Right atrium auricular region (tissue), 2 donors: ENCODE data around the gene MCEMP1. TPM values are rescaled to one million over a fixed set of nuclear protein-coding genes. Genes with fewer than 3 reads are reported as not detected.
A peak's percentile ranks its signal among the peaks of the same experiment; 100 is the strongest.

ENCODE experiments used
- DNase-seq: peaks from one replicate; pipeline ENCODE4 v3.0.0-alpha.2; 2019; ENCODE audit warnings: low spot score
- H3K27ac ChIP-seq, 2 donors: fragments of 200-600 bp; sonication (generic); 1 replicate in 1 of 2; 2 replicates in 1 of 2; pipeline ENCODE4 v1.5.1; 2016 to 2019
- H3K27me3 ChIP-seq, 2 donors: fragments of 200-600 bp; sonication (generic); one replicate each; pipeline versions ENCODE4 v1.5.1 to v1.6.0; 2017 to 2019
- H3K36me3 ChIP-seq: fragments of 200-600 bp; sonication (generic); one replicate; pipeline ENCODE4 v1.5.1; 2016
- H3K4me1 ChIP-seq, 2 donors: fragments of 200-600 bp; sonication (generic); one replicate each; pipeline versions ENCODE4 v1.5.1 to v1.6.0; 2017 to 2019
- H3K4me3 ChIP-seq, 2 donors: fragments of 200-600 bp; sonication (generic); 1 replicate in 1 of 2; 2 replicates in 1 of 2; pipeline ENCODE4 v1.5.1; 2017 to 2019; ENCODE audit warnings: mild to moderate bottlenecking in 1 of 2, moderate library complexity in 1 of 2
- H3K9me3 ChIP-seq, 2 donors: fragments of 200-600 bp; sonication (generic); one replicate each; pipeline ENCODE4 v1.5.1; 2019
- CTCF ChIP-seq, 2 donors: fragments of 200-600 bp; sonication (generic); IDR thresholded peaks; one replicate each; pipeline ENCODE4 v1.5.1; 2019; ENCODE audit warnings: antibody characterized with exemption in 2 of 2
- total RNA-seq, 2 donors: library from RNA; depleted of rRNA; stranded (reverse); fragments of >200 nt; gene quantifications; one replicate each; pipeline ENCODE4 v1.1.0, GENCODE V29; 2016

The MCEMP1 gene
- total RNA-seq, 2 donors from 2014 or later: 0.70 to 1.5 TPM

GRCh38 chr19:7646426-7646700, 30.5 kb upstream of the MCEMP1 start:
- H3K4me1 ChIP-seq: no peaks in the 10 kb centered on the region
- no peak overlapping the region for H3K4me3 ChIP-seq
- no peaks in the 10 kb centered on the region for H3K9me3 ChIP-seq
- no peaks in the 10 kb centered on the region for H3K27me3 ChIP-seq
- no peak for DNase-seq
- no peak overlapping the region for H3K27ac ChIP-seq
- no peak for TF ChIP-seq CTCF (IDR thresholded peaks at IDR 0.05)
- H3K36me3 ChIP-seq: no peaks in the 10 kb centered on the region

GRCh38 chr19:7647156-7647555, 29.7 kb upstream of the MCEMP1 start:
- Histone ChIP-seq H3K36me3 (no peaks in the 10 kb centered on the region), H3K27ac (no peak overlapping the region), H3K9me3 (no peaks in the 10 kb centered on the region), H3K27me3 (no peaks in the 10 kb centered on the region), H3K4me3 (no peak overlapping the region), H3K4me1 (peaks cover 0 to 4% of the 10 kb centered on the region in 2 donors)
- no peak for DNase-seq
- TF ChIP-seq CTCF (IDR thresholded peaks at IDR 0.05): no peak

- DNase-seq: no peak
- no peak for TF ChIP-seq CTCF (IDR thresholded peaks at IDR 0.05)
- H3K27me3 ChIP-seq: no peaks in the 10 kb centered on the region
Measured at GRCh38 chr19:7648265-7649014, 28.4 kb upstream of the MCEMP1 start.

GRCh38 chr19:7650148-7650547, 26.7 kb upstream of the MCEMP1 start:
- no peak for DNase-seq
- Histone ChIP-seq H3K27me3 (no peaks in the 10 kb centered on the region), H3K4me1 (peaks cover 0 to 8% of the 10 kb centered on the region in 2 donors), H3K36me3 (no peaks in the 10 kb centered on the region), H3K9me3 (no peaks in the 10 kb centered on the region), H3K27ac (no peak overlapping the region), H3K4me3 (no peak overlapping the region)
- TF ChIP-seq CTCF (IDR thresholded peaks at IDR 0.05): no peak

More at GRCh38 chr19:7648265-7649014, 28.4 kb upstream of the MCEMP1 start:
- H3K27ac ChIP-seq: no peak overlapping the region
- no peak overlapping the region for H3K4me3 ChIP-seq
- no peaks in the 10 kb centered on the region for H3K36me3 ChIP-seq
- no peaks in the 10 kb centered on the region for H3K9me3 ChIP-seq
- H3K4me1 ChIP-seq: peaks cover 0 to 8% of the 10 kb centered on the region in 2 donors

- Histone ChIP-seq H3K9me3 (no peaks in the 10 kb centered on the region), H3K4me1 (peaks cover 0 to 8% of the 10 kb centered on the region in 2 donors), H3K27me3 (no peaks in the 10 kb centered on the region), H3K4me3 (peak overlapping the region in 1 of 2 donors; percentile 35), H3K27ac (no peak overlapping the region), H3K36me3 (no peaks in the 10 kb centered on the region)
- peak; percentile 81 for DNase-seq
- peak; percentile 97 to 98 for TF ChIP-seq CTCF (IDR thresholded peaks at IDR 0.05)
Measured at GRCh38 chr19:7652061-7652641, 24.7 kb upstream of the MCEMP1 start.
